LNCAP (cell line): Measurements from ENCODE around the gene TAF6.

Source experiments
- TF ChIP-seq, protein P1 (sequence below): fragments of 450-650 bp; IDR thresholded peaks from 2 replicates; pipeline ENCODE4 v1.5.1; 2017; ENCODE audit warnings: mild to moderate bottlenecking

TAF6 gene

DNA sequence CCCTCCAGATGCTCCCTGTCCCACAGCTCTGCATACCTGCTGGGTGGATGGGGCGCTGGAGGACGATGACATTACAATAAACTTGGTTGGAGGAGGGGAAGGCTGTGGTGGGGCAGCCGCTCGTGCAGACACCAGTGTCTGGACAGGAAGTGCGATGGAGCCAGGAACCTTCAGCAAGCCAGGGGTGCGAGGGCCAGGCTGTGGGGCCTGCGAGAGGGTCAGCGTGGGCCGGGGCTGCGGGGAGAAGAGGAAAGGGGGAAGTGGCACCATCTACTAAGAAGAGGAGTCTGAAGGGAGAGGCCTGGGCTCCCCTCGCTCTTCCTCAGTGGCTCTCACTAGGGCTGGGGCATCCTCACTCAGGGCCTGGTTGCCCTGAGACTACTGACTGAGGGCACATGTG is 11.3 kb downstream of the TAF6 start:
- TF ChIP-seq, protein P1, sequence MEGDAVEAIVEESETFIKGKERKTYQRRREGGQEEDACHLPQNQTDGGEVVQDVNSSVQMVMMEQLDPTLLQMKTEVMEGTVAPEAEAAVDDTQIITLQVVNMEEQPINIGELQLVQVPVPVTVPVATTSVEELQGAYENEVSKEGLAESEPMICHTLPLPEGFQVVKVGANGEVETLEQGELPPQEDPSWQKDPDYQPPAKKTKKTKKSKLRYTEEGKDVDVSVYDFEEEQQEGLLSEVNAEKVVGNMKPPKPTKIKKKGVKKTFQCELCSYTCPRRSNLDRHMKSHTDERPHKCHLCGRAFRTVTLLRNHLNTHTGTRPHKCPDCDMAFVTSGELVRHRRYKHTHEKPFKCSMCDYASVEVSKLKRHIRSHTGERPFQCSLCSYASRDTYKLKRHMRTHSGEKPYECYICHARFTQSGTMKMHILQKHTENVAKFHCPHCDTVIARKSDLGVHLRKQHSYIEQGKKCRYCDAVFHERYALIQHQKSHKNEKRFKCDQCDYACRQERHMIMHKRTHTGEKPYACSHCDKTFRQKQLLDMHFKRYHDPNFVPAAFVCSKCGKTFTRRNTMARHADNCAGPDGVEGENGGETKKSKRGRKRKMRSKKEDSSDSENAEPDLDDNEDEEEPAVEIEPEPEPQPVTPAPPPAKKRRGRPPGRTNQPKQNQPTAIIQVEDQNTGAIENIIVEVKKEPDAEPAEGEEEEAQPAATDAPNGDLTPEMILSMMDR = no peak

DNA sequence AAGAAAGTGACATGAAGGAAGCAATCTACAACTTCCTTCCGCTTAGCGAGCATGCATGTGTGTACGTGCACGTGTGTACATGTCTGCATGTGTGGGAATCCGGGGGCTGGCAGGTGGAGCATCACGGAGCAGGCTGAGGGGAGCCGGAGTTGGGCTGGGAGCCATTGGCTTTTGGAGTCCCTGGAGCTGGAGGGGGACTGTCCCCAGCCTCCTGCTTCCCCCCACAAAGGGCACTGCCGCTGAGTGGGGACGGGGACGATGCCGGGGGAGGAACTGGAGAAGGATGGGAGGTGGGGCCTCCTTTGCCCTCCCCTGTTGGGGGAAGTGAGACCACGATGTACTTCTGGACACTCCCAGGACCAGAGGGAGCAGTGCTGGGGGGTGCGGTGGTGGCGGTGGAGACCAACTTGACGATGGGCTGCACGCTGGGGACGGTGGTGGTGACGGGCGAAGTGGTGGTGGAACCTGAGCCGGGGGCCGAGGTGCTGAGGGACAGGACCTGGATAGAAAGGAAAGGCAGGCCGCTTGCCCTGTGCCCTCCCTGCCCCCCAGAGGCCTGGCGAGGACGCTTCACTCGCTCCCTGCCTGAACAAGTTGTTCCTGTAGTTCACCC is 11.9 kb downstream of the TAF6 start:
- TF ChIP-seq, protein P1 = no peak

DNA sequence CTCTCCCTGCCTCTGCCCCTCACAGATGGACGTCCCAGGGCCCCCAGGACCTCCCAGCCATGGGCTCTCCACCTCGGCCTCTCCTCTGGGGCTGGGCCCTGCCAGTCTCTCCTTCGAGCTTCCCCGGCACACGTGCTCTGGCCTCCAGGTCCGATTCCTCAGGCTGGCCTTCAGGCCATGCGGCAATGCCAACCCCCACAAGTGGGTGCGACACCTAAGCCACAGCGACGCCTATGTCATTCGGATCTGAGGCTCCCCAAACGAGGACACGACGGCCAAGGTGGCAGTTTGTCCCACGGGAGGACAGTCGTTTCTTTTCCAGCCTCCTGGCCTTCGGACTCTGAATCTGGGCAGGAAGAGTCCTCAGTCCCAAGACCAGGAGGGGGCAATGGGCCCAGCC is 12.5 kb downstream of the TAF6 start:
- TF ChIP-seq, protein P1 = no peak

DNA sequence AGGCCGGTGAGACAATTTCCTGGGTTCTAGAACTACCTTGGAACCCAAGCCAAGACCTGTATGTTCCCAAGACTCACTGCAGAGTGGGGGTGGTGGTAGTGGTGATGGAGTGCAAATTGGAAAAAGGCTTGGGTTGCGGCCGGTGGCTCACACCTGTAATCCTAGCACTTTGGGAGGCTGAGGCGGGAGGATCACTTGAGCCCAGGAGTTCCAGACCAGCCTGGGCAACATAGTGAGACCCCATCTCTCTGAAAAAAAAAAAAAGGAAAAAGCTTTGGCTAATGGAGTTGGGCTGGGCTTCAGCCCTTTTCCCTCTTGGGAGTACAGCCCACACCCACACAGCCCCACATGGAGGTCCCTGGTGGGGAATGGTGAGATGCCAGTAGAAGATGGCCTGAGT is 13.6 kb downstream of the TAF6 start:
- TF ChIP-seq, protein P1 = no peak

DNA sequence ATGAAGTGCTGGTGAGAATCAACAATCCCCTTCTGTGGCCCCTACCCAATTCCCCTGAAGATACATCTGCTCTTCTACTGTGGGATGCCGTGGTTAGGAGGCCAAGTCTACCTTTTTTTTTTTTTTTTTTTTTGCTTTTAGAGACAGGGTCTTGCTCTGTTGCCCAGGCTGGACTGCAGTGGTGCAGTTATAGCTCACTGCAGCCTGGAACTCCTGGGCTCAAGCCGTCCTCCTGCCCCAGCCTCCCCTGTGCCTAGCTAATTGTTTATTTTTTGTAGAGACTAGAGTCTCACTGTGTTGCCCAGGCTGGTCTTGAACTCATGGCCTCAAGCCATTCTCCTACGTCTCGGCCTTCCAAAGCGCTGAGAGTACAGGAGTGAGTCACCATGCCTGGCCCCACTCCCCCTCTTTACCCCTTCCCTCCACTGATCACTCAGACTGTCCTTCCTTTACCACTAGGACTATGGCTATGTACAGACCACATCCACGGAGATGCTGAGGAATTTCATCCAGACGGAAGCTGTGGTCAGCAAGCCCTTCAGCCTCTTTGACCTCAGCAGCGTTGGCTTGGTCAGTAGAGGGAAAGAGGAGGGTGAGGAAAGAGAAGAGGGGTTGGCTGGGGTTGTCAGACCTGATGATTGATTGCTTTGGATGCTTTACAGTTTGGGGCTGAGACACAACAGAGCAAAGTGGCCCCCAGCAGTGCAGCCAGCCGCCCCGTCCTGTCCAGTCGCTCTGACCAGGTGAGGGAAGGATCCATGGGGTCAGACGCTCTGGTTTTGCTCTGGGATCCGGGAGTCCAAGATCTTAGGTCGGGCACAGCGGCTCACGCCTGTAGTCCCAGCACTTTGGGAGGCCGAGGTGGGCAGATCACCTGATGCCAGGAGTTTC is 16.0 kb downstream of the TAF6 start:
- TF ChIP-seq, protein P1 = no peak

DNA sequence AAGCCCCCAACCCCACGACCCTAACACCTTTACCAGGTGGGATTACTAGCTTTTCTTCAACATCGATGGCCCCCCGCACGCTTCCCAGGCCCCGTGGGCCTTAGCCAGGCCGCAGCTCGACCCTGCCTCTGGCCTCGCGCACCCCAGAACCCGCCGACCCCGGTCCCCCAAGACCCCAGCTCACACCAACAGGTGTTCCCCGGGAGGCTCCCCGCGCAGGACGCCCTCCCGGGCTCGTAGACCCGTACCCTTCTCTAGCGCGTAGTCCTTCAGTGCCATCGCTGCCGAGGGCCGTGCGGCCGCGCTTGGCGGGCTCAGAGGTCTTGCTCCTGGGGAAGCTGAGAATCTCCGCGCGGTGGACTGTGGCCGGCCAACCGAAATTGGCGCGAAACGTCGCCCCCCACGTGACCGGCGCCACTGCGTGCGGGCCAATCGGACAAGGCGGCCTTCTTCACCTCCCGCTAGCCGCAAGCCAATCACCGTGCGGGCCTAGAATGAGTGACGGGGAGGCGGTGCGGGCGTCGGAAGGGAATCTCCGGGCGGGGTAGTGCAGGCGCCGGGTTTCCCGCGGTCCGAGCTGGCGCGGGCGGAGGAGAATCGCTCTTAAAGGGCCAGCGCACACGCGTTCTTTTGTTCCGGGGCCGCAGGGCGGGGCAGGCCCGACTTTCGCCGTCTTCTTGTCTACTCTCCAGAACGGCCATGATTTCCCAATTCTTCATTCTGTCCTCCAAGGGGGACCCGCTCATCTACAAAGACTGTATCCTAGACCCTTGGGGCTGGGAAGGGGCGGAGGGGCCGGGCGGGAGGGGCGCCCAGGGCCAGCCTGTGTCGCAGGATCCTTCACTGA is 17.9 kb downstream of the TAF6 start, which contains the start of the genes AP4M1 and MCM7:
Gene AP4M1 (plus strand): TSS at position 628 of the 847 bp plus-strand sequence. CDS start 72 bp downstream, at position 700.
Gene MCM7 (minus strand): TSS at position 382 of the 847 bp plus-strand sequence. CDS start 103 bp downstream, at position 279.
- TF ChIP-seq, protein P1 = no peak

DNA sequence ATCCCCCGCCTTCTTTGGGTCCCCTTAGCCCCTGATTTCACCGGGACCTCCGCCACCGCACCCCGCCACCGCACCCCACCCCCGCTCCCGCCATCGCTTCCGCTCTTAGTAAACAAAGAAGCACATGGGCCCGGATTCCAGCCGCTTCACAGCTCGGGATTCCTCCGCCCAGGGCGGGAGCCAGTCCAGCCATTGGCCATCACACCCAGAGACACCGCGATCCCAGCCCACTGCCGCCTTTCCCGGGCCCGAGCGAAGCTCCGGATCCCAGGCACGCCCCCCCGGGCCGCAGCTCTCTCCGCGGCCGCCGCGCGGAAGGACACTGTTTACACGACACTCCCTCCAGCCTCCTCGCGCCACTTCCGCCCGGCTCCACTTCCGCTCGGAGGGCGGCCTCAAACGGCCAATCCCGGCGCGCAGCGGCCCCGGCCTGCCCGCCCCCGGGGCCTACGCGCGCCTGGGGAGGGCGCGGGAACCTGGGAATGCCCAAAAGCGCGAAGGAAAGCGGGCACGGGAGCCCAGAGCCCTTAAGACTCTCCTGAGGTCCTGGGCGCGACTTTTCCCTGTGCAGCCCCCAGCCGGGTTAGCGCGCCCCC is 18.6 kb downstream of the TAF6 start:
- TF ChIP-seq, protein P1 = no peak
